ENCODE data around the gene CHRDL2.

GRCh38 chr11:74709175-74709574 lies 22.1 kb downstream of the CHRDL2 start:
- TF ChIP-seq POLR2AphosphoS5 (IDR thresholded peaks at IDR 0.05; ENCODE audit: low read depth, low read length) (no peak), TAF1 (IDR thresholded peaks at IDR 0.05; ENCODE audit: borderline replicate concordance, insufficient read depth, low read length) (no peak)

Data from PFSK-1 (cell line).